Occipital lobe (tissue), 2 donors: ENCODE data around the gene ECI1. TPM values are rescaled to one million over a fixed set of nuclear protein-coding genes. Genes with fewer than 3 reads are reported as not detected.
"Not testable (repeated sequence)": the region's sequence is repeated elsewhere in the genome, so short reads cannot be mapped to it uniquely, and the experiment has no call there.

ENCODE experiments used
- DNase-seq: peaks from one replicate; lab custom pipeline; 2025; lab: John Stamatoyannopoulos, UW
- total RNA-seq: library from RNA; depleted of rRNA; stranded (reverse); fragments of >200 nt; gene quantifications from one replicate; pipeline ENCODE4 v1.2.3, GENCODE V29; 2014

Gene ECI1
- total RNA-seq, 1 donor from 2014 or later = 8.1 TPM

- DNase-seq = no peak
Measured at GRCh38 chr16:2280461-2280860, 29.1 kb upstream of the ECI1 start.

- no peak for DNase-seq
Measured at GRCh38 chr16:2278956-2279800, 27.8 kb upstream of the ECI1 start.

DNA sequence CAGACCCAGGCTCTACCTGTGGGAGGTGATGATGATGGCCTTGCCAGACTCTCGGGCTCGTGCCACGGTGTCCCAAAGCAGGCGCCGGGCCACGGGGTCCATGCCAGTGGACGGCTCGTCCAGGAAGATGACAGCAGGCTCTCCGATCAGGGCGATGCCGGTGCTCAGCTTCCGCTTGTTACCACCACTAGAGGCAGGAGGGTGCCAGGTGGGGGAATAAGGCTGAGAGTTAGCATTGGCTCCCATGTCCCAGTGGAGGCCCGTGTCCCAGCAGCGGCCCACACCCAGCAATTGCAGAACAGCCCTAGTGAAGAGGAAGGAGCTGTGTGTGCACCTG, 26.9 kb upstream of the ECI1 start:
- DNase-seq = no peak

DNA sequence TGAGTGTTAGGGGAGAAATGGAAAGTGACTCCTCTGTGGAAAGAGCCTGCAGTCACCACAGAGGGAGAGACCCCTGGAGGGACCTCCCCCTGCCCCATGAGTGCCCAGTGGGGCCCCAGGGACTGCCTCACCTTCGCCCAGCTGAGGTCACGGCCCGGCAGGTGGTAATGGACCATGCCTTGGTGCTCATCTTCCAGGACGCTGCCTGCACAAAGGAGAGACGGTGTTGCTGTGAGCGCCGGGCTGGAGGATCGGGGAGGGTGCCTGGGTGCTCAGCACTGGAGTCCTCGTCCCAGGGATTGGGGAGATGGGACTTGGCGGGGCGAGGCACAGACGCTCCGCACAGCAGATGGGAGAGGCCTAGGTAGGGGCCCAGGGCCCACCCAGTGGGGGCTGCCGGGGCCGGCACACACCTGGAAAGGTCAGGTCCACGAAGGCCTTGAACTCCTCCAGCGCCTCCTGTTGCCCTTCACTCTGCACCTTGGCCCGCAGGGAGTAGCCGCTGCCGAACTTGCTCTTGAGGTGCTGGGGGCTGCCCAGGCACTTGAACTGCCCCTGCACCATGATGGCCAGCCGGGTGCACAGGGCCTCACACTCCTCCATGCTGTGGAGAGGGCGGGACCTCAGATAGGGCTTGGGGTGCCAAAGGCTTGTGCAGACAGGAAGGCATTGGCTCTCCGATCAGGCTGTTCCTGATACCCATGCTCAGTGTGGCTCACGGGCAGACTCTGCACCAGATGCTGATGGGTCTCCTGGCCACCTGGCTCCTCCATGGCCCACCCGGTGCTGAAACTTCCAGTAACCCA, 26.3 kb upstream of the ECI1 start:
- DNase-seq = no peak

GRCh38 chr16:2276368-2277195, 25.2 kb upstream of the ECI1 start:
- no peak for DNase-seq

- no peak for DNase-seq
Measured at GRCh38 chr16:2275476-2276367, 24.3 kb upstream of the ECI1 start.

- no peak for DNase-seq
Measured at GRCh38 chr16:2273931-2274330, 22.5 kb upstream of the ECI1 start.

- DNase-seq = no peak
Measured at GRCh38 chr16:2273484-2273883, 22.1 kb upstream of the ECI1 start.

- DNase-seq = no peak
Measured at GRCh38 chr16:2271848-2272461, 20.6 kb upstream of the ECI1 start.

GRCh38 chr16:2270588-2271470, 19.4 kb upstream of the ECI1 start:
- DNase-seq = no peak

GRCh38 chr16:2270070-2270462, 18.7 kb upstream of the ECI1 start:
- DNase-seq = no peak

- DNase-seq = peak; percentile 90
Measured at GRCh38 chr16:2267913-2268666, 16.7 kb upstream of the ECI1 start, which contains the start of gene RNPS1. Gene RNPS1 (minus strand): TSS chr16:2268126. CDS start chr16:2264643, 3,483 bp downstream.

- not testable (repeated sequence) for DNase-seq
Measured at GRCh38 chr16:2267505-2267912, 16.1 kb upstream of the ECI1 start.

DNA sequence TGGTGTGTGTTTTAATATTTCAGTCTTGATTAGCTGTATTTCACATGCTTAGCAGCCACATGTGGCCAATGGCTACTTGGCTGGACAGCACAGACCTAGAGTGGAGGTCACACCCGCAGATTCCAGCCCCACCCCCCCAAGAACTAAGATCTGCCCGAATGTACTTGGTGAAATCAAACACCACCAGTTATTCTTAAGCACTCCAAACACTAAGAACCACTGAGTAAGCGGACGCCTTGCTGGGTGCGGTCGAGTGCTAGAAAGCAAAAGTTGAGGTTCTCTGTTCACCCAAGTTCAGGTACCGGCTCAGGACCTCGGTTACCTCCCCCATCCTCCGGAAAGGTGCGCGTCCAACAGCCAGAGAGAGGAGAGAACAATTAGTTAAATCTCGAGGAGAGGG, 15.5 kb upstream of the ECI1 start:
- not testable (repeated sequence) for DNase-seq

- DNase-seq = not testable (repeated sequence)
Measured at GRCh38 chr16:2263026-2263425, 11.6 kb upstream of the ECI1 start.

GRCh38 chr16:2260250-2260649, 8.9 kb upstream of the ECI1 start:
- no peak for DNase-seq

DNA sequence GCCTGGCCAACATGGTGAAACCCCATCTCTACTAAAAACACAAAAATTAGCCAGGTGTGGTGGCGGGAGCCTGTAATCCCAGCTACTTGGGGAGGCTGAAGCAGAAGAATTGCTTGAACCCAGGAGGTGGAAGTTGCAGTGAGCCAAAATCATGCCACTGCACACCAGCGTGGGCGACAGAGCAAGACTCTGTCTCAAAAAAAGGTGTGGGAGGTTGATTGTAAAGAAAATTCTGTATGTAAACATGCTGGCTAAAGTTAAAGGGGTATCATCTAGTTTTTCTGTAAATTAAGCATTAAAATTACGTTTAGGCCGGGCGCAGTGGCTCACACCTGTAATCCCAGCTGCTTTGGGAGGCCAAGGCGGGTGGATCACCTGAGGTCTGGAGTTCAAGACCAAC, 7.1 kb upstream of the ECI1 start:
- DNase-seq = not testable (repeated sequence)

DNA sequence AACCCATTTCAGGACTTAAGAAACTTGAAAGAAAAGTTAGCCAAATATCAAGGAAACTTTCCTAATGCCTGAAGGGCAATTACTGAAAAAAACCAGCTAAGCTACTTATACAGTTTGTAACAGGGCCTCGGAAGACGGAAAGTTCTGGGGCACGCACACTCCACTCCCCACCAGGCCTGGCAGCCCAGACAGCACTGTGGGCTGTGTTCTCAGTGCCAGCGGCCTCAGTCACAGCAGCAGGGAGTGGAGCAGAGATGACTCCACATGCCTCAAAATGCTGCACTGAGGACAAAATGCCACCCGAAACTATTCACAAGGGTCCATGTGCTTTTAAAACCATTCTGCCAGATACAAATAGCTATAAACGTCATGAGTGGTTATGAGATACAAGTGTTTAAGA, 6.3 kb upstream of the ECI1 start:
- DNase-seq = no peak
